Duodenal mucosa (tissue), 2 donors: ENCODE measurements around the gene TOP2B.

Experiments used
- H3K27ac ChIP-seq: one replicate; pipeline ENCODE4 v1.7.0; 2013; ENCODE audit warnings: low read depth, low read length
- H3K27me3 ChIP-seq, 2 donors: one replicate each; pipeline ENCODE4 v1.7.0; 2013; ENCODE audit warnings: low read length in 2 of 2, control low read depth in 1 of 2; ENCODE audit not compliant: insufficient read depth in 2 of 2, control insufficient read depth in 1 of 2
- H3K36me3 ChIP-seq, 2 donors: one replicate each; pipeline ENCODE4 v1.7.0; 2013; ENCODE audit warnings: low read length in 2 of 2, control low read depth in 1 of 2; ENCODE audit not compliant: insufficient read depth in 2 of 2, control insufficient read depth in 1 of 2
- H3K4me1 ChIP-seq, 2 donors: one replicate each; pipeline ENCODE4 v1.7.0; 2013; ENCODE audit warnings: low read length in 2 of 2, control low read depth in 1 of 2; ENCODE audit not compliant: insufficient read depth in 2 of 2, control insufficient read depth in 1 of 2
- H3K4me3 ChIP-seq, 2 donors: one replicate each; pipeline ENCODE4 v1.7.0; 2013; ENCODE audit warnings: low read length in 2 of 2, low read depth in 1 of 2
- H3K9ac ChIP-seq, 2 donors: one replicate each; pipeline ENCODE4 v1.7.0; 2013; ENCODE audit warnings: low read length in 2 of 2, low read depth in 1 of 2
- H3K9me3 ChIP-seq, 2 donors: one replicate each; pipeline ENCODE4 v1.7.0; 2013; ENCODE audit warnings: low read length in 2 of 2, control low read depth in 1 of 2; ENCODE audit not compliant: control insufficient read depth in 1 of 2

TOP2B gene

DNA sequence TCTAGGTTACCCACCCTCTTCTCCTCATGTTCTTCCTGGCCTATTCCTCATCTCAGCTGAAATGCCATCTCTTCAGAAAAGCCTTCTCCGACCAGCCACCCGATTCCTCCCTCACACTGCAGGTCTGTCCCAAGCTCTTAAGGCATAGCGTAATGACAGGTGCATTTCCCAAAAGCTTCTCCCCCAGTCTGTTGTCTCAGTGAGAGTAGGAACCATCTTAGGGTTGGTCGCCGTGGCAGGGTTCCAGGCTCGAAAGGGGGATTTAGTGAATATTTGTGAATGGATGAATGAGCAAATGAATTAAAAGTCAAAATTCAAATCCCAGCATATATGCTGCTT lies 78.6 kb downstream of the TOP2B start:
- H3K4me3 ChIP-seq: no peak overlapping the region
- H3K27ac ChIP-seq: no peak overlapping the region
- no peaks in the 10 kb centered on the region for H3K9me3 ChIP-seq
- H3K4me1 ChIP-seq: no peaks in the 10 kb centered on the region
- H3K9ac ChIP-seq: no peak overlapping the region
- no peaks in the 10 kb centered on the region for H3K36me3 ChIP-seq
- H3K27me3 ChIP-seq: no peaks in the 10 kb centered on the region

DNA sequence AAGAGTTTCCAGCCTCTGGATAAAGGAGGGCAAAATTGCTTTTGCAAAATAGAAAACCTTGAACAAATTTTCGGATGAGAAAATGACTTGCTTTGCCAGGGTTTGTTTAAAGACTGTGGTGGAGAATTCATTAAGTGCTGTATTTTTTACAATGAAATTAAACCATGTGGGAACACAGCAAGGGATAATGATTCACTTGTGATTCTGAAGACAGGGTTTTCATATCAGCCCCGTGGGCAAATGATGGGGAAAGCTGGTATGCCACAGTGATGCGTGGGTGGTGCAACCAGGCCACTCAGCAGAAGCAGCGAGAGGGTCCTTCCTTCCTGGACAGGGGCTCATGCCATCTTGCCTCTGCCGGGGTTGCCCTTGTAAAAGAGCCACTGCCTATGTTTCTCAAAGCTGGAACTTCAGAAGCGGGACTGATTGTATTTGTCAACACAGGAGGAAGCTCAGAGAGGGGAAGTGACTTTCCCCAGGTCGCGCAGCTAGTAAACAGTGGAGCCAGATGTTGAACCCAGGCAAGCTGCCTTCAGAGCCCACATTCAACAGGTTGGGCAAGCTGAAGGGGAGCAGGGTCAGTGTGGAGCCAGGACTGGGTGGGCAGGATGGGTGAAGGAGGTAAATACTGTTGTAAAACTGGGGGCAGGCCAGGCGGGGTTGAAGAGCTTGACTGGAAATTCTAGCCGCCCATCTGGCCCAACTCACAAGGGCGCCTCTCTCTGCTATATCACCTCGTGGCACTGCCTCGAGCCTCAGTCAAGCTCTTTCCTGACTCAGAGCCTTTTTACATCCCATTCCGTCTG lies 79.1 kb downstream of the TOP2B start:
- no peaks in the 10 kb centered on the region for H3K4me1 ChIP-seq
- no peak overlapping the region for H3K4me3 ChIP-seq
- H3K9ac ChIP-seq: no peak overlapping the region
- H3K27me3 ChIP-seq: no peaks in the 10 kb centered on the region
- H3K36me3 ChIP-seq: no peaks in the 10 kb centered on the region
- no peaks in the 10 kb centered on the region for H3K9me3 ChIP-seq
- H3K27ac ChIP-seq: no peak overlapping the region

DNA sequence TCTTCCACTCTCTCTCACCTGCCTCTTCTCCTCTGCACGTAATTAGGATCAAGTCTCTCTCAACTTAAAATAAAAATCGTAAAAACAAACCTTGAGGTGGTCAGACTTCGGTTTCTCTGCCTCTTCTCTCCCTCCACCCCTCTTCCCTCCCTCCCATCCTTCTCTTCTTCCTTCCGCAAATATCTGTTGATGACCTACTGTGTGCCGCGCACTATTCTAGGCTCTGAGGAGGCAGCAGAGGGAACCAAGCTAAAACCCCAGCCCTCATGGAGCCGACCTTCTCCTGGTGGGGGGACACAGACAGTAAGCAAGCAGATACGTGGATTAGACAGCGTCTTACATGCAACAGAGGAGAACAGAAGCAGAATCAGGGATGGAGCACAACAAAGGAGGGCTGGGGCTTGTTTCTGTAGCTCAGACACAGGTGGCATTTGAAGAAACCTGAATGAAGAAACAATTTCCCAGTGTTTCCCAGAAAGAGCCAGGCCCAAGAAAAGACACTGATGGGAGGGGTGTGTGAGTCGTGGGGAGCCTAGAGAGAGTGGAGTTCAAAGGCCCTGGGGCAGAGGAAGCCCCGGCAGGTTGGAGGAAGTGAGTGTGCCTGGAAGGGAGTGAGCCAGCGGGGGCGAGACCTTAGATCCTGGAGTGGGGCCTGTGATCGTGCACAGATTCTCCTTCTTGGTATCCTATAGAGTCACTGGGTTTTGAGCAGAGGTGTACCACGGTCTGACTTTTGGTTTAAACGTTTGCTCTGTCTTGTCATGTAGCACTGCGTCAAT lies 80.5 kb downstream of the TOP2B start:
- H3K4me1 ChIP-seq: no peaks in the 10 kb centered on the region
- no peak overlapping the region for H3K27ac ChIP-seq
- H3K9me3 ChIP-seq: no peaks in the 10 kb centered on the region
- H3K9ac ChIP-seq: no peak overlapping the region
- no peak overlapping the region for H3K4me3 ChIP-seq
- H3K27me3 ChIP-seq: no peaks in the 10 kb centered on the region
- H3K36me3 ChIP-seq: no peaks in the 10 kb centered on the region

DNA sequence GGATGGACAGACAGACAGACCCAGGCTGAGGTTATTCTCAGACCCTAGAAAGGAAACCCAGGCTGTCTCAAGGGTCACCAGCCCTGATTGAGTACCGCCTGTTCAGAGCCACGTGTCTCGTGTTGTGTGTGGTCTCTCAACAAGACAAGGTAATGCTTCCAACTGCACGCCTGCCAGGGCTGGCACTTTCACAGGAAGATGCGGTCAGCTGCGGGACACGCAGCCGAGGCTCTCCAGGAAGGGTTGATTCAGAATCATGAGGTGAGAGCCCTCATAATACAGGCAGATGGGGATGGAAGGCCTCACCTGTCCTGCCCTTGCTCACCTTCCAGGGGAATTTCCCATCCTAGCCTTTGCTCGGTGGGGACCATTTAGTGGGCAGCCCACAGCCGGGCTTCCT lies 81.4 kb downstream of the TOP2B start:
- Histone ChIP-seq H3K4me3 (no peak overlapping the region), H3K27me3 (no peaks in the 10 kb centered on the region), H3K4me1 (no peaks in the 10 kb centered on the region), H3K36me3 (no peaks in the 10 kb centered on the region), H3K9me3 (no peaks in the 10 kb centered on the region), H3K27ac (no peak overlapping the region), H3K9ac (no peak overlapping the region)

DNA sequence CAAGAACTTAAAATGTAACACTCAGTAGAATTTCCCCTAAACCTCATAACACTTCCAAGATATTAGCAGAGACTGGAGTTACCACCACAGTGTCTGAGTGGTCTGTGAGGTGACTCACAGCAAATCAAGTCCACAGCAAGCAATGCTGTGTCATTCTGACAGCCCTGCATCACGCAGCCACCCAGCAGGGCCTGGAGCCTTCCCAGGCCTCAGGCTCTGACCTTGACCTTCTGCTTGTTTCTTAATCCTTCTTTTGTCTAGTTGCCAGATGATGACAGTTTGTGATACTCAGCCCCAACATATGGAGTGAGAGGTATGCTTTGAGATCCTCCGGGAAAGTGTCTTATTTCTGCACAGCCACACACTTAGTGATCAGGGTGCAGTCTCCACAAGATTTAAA lies 82.5 kb downstream of the TOP2B start:
- no peak overlapping the region for H3K27ac ChIP-seq

DNA sequence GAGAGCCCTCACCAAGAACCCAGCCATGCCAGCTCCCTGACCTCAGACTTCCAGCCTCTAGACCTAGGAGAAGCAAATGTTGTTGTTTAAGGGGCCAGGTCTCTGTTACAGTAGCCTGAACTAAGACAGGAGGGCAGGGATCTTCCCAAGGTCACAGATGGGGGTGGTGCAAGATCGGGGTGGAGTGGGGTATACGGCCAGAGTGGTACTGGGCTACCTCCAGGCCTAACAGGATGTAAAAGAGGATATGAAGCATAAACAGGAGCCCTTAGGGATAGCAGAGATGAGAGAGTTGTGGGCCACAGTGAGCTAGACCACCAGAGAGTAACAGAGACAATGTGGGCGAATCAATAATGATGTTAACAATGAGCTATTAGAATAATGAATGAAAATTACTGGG lies 82.9 kb downstream of the TOP2B start:
- Histone ChIP-seq H3K36me3 (no peaks in the 10 kb centered on the region), H3K27me3 (no peaks in the 10 kb centered on the region), H3K9ac (no peak overlapping the region), H3K4me1 (no peaks in the 10 kb centered on the region), H3K9me3 (no peaks in the 10 kb centered on the region), H3K27ac (no peak overlapping the region), H3K4me3 (no peak overlapping the region)

More for the DNA sequence above, 82.5 kb downstream of the TOP2B start:
- no peaks in the 10 kb centered on the region for H3K4me1 ChIP-seq
- no peaks in the 10 kb centered on the region for H3K27me3 ChIP-seq
- no peak overlapping the region for H3K9ac ChIP-seq
- no peak overlapping the region for H3K4me3 ChIP-seq
- no peaks in the 10 kb centered on the region for H3K36me3 ChIP-seq
- no peaks in the 10 kb centered on the region for H3K9me3 ChIP-seq

DNA sequence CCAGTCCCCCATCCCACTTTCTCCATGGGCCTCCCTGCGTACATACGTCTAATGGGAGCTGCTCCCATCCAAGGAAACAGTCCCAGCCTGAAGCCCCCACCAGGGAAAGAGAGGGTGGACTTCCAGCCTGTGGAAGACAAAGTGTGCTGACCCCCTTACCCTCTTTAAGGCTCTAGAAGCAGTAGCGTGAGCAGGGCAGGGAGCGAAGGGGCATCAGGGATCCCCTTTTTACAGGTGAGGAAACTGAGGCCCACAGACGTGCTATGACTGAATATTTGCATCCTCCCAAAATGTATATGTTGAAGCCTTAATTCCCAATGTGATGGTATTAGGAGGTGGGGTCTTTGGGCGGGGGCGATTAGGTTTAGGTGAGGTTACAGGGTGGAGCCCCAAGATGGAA lies 83.4 kb downstream of the TOP2B start:
- no peak overlapping the region for H3K9ac ChIP-seq
- no peaks in the 10 kb centered on the region for H3K36me3 ChIP-seq
- no peak overlapping the region for H3K27ac ChIP-seq
- H3K4me1 ChIP-seq: no peaks in the 10 kb centered on the region
- no peaks in the 10 kb centered on the region for H3K27me3 ChIP-seq
- no peaks in the 10 kb centered on the region for H3K9me3 ChIP-seq
- H3K4me3 ChIP-seq: no peak overlapping the region

DNA sequence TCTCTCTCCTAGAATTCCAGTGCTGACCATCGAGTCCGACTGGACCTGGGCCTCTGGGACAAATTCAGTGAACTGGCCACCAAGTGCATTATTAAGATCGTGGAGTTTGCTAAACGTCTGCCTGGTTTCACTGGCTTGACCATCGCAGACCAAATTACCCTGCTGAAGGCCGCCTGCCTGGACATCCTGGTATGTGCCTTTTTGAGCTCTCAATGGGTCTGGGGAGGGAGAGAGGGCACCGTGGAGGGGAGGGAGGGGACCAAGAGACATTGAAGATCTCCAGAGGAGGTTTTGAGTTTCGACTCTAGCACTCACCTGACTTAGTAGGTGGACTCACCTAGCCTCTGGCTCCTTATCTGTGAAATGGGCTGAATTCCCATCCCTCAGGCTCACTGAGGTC lies 84.2 kb downstream of the TOP2B start:
- H3K9me3 ChIP-seq: no peaks in the 10 kb centered on the region
- no peak overlapping the region for H3K9ac ChIP-seq
- no peaks in the 10 kb centered on the region for H3K27me3 ChIP-seq
- H3K4me1 ChIP-seq: no peaks in the 10 kb centered on the region
- H3K4me3 ChIP-seq: no peak overlapping the region
- H3K36me3 ChIP-seq: no peaks in the 10 kb centered on the region
- H3K27ac ChIP-seq: no peak overlapping the region

DNA sequence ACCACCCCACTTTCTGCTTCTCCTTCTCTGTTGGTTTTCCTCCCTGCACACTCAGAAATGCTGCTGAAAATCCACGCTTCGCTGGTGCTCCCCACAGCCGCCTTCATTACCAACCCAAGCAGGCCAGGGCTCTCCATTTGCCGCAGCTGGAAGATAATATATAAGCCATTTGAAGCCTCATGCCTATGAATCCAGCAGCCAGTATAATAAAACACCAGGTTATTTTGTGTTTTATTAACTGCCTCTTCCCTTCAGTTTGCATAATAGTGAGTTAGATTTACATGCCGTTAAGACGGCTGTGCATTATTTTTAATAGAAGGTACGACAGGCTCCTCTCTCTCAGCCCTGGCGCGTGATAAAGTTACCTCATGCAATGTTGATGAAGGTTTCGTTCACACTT lies 86.6 kb downstream of the TOP2B start:
- Histone ChIP-seq H3K27me3 (no peaks in the 10 kb centered on the region), H3K4me1 (no peaks in the 10 kb centered on the region), H3K27ac (no peak overlapping the region), H3K9me3 (no peaks in the 10 kb centered on the region), H3K4me3 (no peak overlapping the region), H3K36me3 (no peaks in the 10 kb centered on the region), H3K9ac (no peak overlapping the region)

DNA sequence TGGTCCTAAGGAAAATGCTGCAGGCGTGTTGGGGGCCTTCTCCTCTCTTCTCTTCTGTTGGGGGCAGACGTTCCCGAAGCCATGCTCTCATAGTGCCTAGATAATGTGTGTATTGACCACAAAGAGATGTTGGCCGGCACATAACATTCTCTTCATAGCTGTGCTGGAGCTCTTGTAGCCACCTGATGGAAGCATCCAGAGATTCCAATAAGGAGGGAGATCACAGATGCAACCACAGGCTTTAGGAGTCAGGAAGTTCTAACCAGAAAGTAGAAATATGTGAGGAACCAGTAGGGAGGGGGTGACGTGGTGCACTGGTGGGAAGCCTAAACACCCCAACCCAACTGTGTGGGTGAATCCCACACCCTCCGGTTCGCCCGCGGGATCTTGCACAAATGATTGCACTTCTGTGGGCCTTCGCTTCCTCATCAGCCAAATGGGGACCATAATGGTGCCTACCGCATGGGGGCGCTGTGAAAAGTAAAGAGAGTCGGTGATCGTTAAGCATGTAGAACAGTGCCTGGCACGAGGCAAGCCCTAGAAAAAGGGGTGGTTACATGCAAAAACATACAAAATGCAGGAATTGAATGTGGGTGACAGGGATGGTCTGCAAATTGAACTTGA lies 87.8 kb downstream of the TOP2B start:
- no peaks in the 10 kb centered on the region for H3K4me1 ChIP-seq
- H3K27ac ChIP-seq: no peak overlapping the region
- no peak overlapping the region for H3K9ac ChIP-seq
- no peaks in the 10 kb centered on the region for H3K9me3 ChIP-seq
- no peak overlapping the region for H3K4me3 ChIP-seq
- H3K36me3 ChIP-seq: no peaks in the 10 kb centered on the region
- no peaks in the 10 kb centered on the region for H3K27me3 ChIP-seq
